IPS-18a (cell line): Measurements from ENCODE around the gene KAT8.
"Not testable (repeated sequence)": the region's sequence is repeated elsewhere in the genome, so short reads cannot be mapped to it uniquely, and the experiment has no call there.

Experiments used
- H3K27ac ChIP-seq: one replicate; pipeline ENCODE4 v1.5.1; 2013; ENCODE audit warnings: low read length
- H3K27me3 ChIP-seq: one replicate; pipeline ENCODE4 v1.6.1; 2013; ENCODE audit warnings: mild to moderate bottlenecking, low read length; ENCODE audit not compliant: control insufficient read depth, insufficient read depth
- H3K36me3 ChIP-seq: one replicate; pipeline ENCODE4 v1.6.1; 2013; ENCODE audit warnings: low read depth, low read length; ENCODE audit not compliant: control insufficient read depth
- H3K4me1 ChIP-seq: one replicate; pipeline ENCODE4 v1.6.1; 2013; ENCODE audit warnings: low read depth, low read length; ENCODE audit not compliant: control insufficient read depth
- H3K4me3 ChIP-seq: one replicate; pipeline ENCODE4 v1.5.1; 2013; ENCODE audit warnings: low read length
- H3K9ac ChIP-seq: one replicate; pipeline ENCODE4 v1.6.1; 2013; ENCODE audit warnings: mild to moderate bottlenecking, low read length, moderate library complexity
- H3K9me3 ChIP-seq: one replicate; pipeline ENCODE4 v1.6.1; 2013; ENCODE audit warnings: low read depth, low read length; ENCODE audit not compliant: control insufficient read depth

The KAT8 gene

GRCh38 chr16:31136287-31136662, 18.8 kb downstream of the KAT8 start:
- Histone ChIP-seq H3K27me3 (no peaks in the 10 kb centered on the region), H3K36me3 (peaks cover 10% of the 10 kb centered on the region), H3K27ac (no peak overlapping the region), H3K9ac (no peak overlapping the region), H3K4me3 (no peak overlapping the region), H3K4me1 (peaks cover 35% of the 10 kb centered on the region), H3K9me3 (no peaks in the 10 kb centered on the region)

GRCh38 chr16:31136822-31137499, 19.5 kb downstream of the KAT8 start:
- H3K9ac ChIP-seq, H3K27ac ChIP-seq, H3K36me3 ChIP-seq, H3K9me3 ChIP-seq, H3K4me3 ChIP-seq, H3K27me3 ChIP-seq: not testable (repeated sequence)
- peaks cover 41% of the 10 kb centered on the region for H3K4me1 ChIP-seq

GRCh38 chr16:31138621-31139578, 21.4 kb downstream of the KAT8 start:
- Histone ChIP-seq H3K27ac (no peak overlapping the region), H3K9me3 (no peaks in the 10 kb centered on the region), H3K36me3 (no peaks in the 10 kb centered on the region), H3K4me1 (peaks cover 34% of the 10 kb centered on the region), H3K27me3 (peaks cover 10% of the 10 kb centered on the region), H3K4me3 (no peak overlapping the region), H3K9ac (no peak overlapping the region)

GRCh38 chr16:31141071-31141469, 23.6 kb downstream of the KAT8 start:
- not testable (repeated sequence) for H3K27ac ChIP-seq, H3K36me3 ChIP-seq, H3K4me3 ChIP-seq, H3K9me3 ChIP-seq
- Histone ChIP-seq H3K4me1 (peaks cover 22% of the 10 kb centered on the region), H3K27me3 (peaks cover 10% of the 10 kb centered on the region), H3K9ac (peak overlapping the region; percentile 50)

GRCh38 chr16:31141489-31142108, 24.1 kb downstream of the KAT8 start:
- Histone ChIP-seq H3K4me3 (peak overlapping the region; percentile 50), H3K9me3 (no peaks in the 10 kb centered on the region), H3K9ac (peak overlapping the region; percentile 50), H3K4me1 (peaks cover 22% of the 10 kb centered on the region), H3K36me3 (no peaks in the 10 kb centered on the region), H3K27me3 (peaks cover 12% of the 10 kb centered on the region), H3K27ac (no peak overlapping the region)

GRCh38 chr16:31142109-31143010, 24.9 kb downstream of the KAT8 start:
- H3K4me1 ChIP-seq: peaks cover 22% of the 10 kb centered on the region

GRCh38 chr16:31143011-31143693, 25.7 kb downstream of the KAT8 start:
- Histone ChIP-seq H3K9ac (no peak overlapping the region), H3K36me3 (no peaks in the 10 kb centered on the region), H3K4me1 (peaks cover 22% of the 10 kb centered on the region), H3K9me3 (no peaks in the 10 kb centered on the region), H3K27me3 (peaks cover 27% of the 10 kb centered on the region), H3K4me3 (peak overlapping the region; percentile 46), H3K27ac (no peak overlapping the region)

More at GRCh38 chr16:31142109-31143010, 24.9 kb downstream of the KAT8 start:
- Histone ChIP-seq H3K9me3 (no peaks in the 10 kb centered on the region), H3K27ac (no peak overlapping the region), H3K36me3 (no peaks in the 10 kb centered on the region), H3K4me3 (peak overlapping the region; percentile 50), H3K27me3 (peaks cover 19% of the 10 kb centered on the region), H3K9ac (peak overlapping the region; percentile 50)

- Histone ChIP-seq H3K4me1 (peaks cover 16% of the 10 kb centered on the region), H3K9me3 (no peaks in the 10 kb centered on the region), H3K4me3 (no peak overlapping the region), H3K27ac (no peak overlapping the region), H3K27me3 (peaks cover 27% of the 10 kb centered on the region), H3K36me3 (no peaks in the 10 kb centered on the region), H3K9ac (no peak overlapping the region)
Observed at GRCh38 chr16:31143694-31144148, 26.3 kb downstream of the KAT8 start.

GRCh38 chr16:31144418-31144817, 27.0 kb downstream of the KAT8 start:
- H3K4me1 ChIP-seq, H3K9me3 ChIP-seq, H3K4me3 ChIP-seq, H3K36me3 ChIP-seq, H3K9ac ChIP-seq, H3K27ac ChIP-seq: not testable (repeated sequence)
- peaks cover 27% of the 10 kb centered on the region for H3K27me3 ChIP-seq

GRCh38 chr16:31145398-31145990, 28.0 kb downstream of the KAT8 start:
- H3K9ac ChIP-seq: no peak overlapping the region
- no peak overlapping the region for H3K4me3 ChIP-seq
- peaks cover 9% of the 10 kb centered on the region for H3K4me1 ChIP-seq
- H3K36me3 ChIP-seq: no peaks in the 10 kb centered on the region
- peaks cover 27% of the 10 kb centered on the region for H3K27me3 ChIP-seq
- H3K9me3 ChIP-seq: no peaks in the 10 kb centered on the region
- H3K27ac ChIP-seq: no peak overlapping the region
